SK-N-SH (cell line): ENCODE results near the gene OVCH2. TPM values are rescaled to one million over a fixed set of nuclear protein-coding genes. Genes with fewer than 3 reads are reported as not detected.

Experiments
- CTCF ChIA-PET: fragments of 300-600, 350-600 bp; formaldehyde crosslinking; extraction: SDS; loops from one replicate; lab custom pipeline; 2021; lab: Yijun Ruan, JAX
- POLR2A ChIA-PET: fragments of 350-600 bp; sonication (Branson Sonifier 250); formaldehyde crosslinking; extraction: SDS; loops from one replicate; lab custom pipeline; 2020; ENCODE audit warnings: antibody characterized with exemption, inconsistent platforms; lab: Yijun Ruan, JAX
- DNase-seq: peaks from one replicate; pipeline ENCODE4 v3.0.0; 2012
- H2AFZ ChIP-seq: fragments of 200-600 bp; sonication (generic); 2 replicates; pipeline ENCODE4 v1.8.1; 2016; ENCODE audit warnings: antibody characterized with exemption, mild to moderate bottlenecking, low read depth
- H3F3A ChIP-seq: fragments of 200-600 bp; sonication (generic); replicated peaks from 2 replicates; pipeline ENCODE3; 2016; ENCODE audit warnings: antibody characterized with exemption, mild to moderate bottlenecking; ENCODE audit not compliant: insufficient read depth
- H3K27ac ChIP-seq, 2 experiments: fragments of 200-500 bp in 1 of 2; fragments of 200-600 bp in 1 of 2; sonication (Bioruptor generic) in 1 of 2; sonication (generic), shearing (Covaris generic) in 1 of 2; 2 replicates each; pipeline versions ENCODE4 v1.5.1 to v1.6.1; 2014 to 2016; ENCODE audit warnings: low read depth in 2 of 2, inconsistent platforms in 1 of 2, low read length in 1 of 2, mild to moderate bottlenecking in 1 of 2, mixed read lengths in 1 of 2
- H3K27me3 ChIP-seq: fragments of 200-600 bp; sonication (generic), shearing (Covaris generic); 2 replicates; pipeline ENCODE4 v1.6.1; 2016; ENCODE audit warnings: mixed run types; ENCODE audit not compliant: insufficient read depth
- H3K36me3 ChIP-seq, 2 experiments: fragments of 200-500 bp in 1 of 2; fragments of 200-600 bp in 1 of 2; sonication (Bioruptor generic) in 1 of 2; sonication (generic) in 1 of 2; replicated peaks in 1 of 2; 2 replicates each; pipeline versions ENCODE3 to v1.5.1; 2014 to 2016; ENCODE audit warnings: low read length in 1 of 2, mild to moderate bottlenecking in 1 of 2; ENCODE audit not compliant: insufficient read depth in 2 of 2, control insufficient read depth in 1 of 2
- H3K4me1 ChIP-seq, 2 experiments: fragments of 200-500 bp in 1 of 2; fragments of 200-600 bp in 1 of 2; sonication (Bioruptor generic) in 1 of 2; sonication (generic), shearing (Covaris generic) in 1 of 2; 2 replicates each; pipeline versions ENCODE4 v1.5.1 to v1.6.1; 2014 to 2016; ENCODE audit warnings: low read depth in 1 of 2, low read length in 1 of 2, mixed run types in 1 of 2; ENCODE audit not compliant: insufficient read depth in 2 of 2, control insufficient read depth in 1 of 2
- H3K4me2 ChIP-seq: fragments of 200-600 bp; sonication (generic), shearing (Covaris generic); 2 replicates; pipeline ENCODE4 v1.6.1; 2017; ENCODE audit warnings: mixed run types
- H3K4me3 ChIP-seq, 2 experiments: fragments of 200-500 bp in 1 of 2; fragments of 200-600 bp in 1 of 2; sonication (Bioruptor generic) in 1 of 2; sonication (generic), shearing (Covaris generic) in 1 of 2; 2 replicates each; pipeline versions ENCODE4 v1.5.1 to v1.8.1; 2014 to 2016; ENCODE audit warnings: low read depth in 2 of 2, inconsistent platforms in 1 of 2, low read length in 1 of 2, mild to moderate bottlenecking in 1 of 2, mixed read lengths in 1 of 2, moderate library complexity in 1 of 2
- H3K79me2 ChIP-seq: fragments of 200-600 bp; sonication (generic); 2 replicates; pipeline ENCODE4 v1.8.1; 2017; ENCODE audit warnings: mild to moderate bottlenecking; ENCODE audit not compliant: insufficient read depth
- H3K9ac ChIP-seq: fragments of 200-600 bp; sonication (generic); 2 replicates; pipeline ENCODE4 v1.6.1; 2017; ENCODE audit warnings: mixed run types
- H3K9me2 ChIP-seq: fragments of 200-600 bp; sonication (generic); 2 replicates; pipeline ENCODE4 v1.6.1; 2017; ENCODE audit warnings: mixed run types
- H3K9me3 ChIP-seq: fragments of 200-600 bp; sonication (generic); 2 replicates; pipeline ENCODE4 v1.6.1; 2017; ENCODE audit warnings: mixed run types, mild to moderate bottlenecking, moderate library complexity
- H4K20me1 ChIP-seq: fragments of 200-600 bp; sonication (generic); 2 replicates; pipeline ENCODE4 v1.6.1; 2017; ENCODE audit warnings: mild to moderate bottlenecking, mixed run types; ENCODE audit not compliant: insufficient read depth
- CHD2 ChIP-seq: fragments of 150-350 bp; IDR thresholded peaks from 2 replicates; pipeline ENCODE4 v1.6.1; 2018; ENCODE audit warnings: low read length; ENCODE audit not compliant: partially characterized antibody
- CTCF ChIP-seq: fragments of 200-600 bp; sonication (generic); IDR thresholded peaks from 2 replicates; pipeline ENCODE4 v1.6.1; 2017; ENCODE audit warnings: antibody characterized with exemption, mild to moderate bottlenecking, moderate library complexity
- EP300 ChIP-seq, 2 experiments: IDR thresholded peaks; 2 replicates each; pipeline versions ENCODE4 v1.4.0 to v1.6.1; 2012; ENCODE audit warnings: borderline replicate concordance in 1 of 2, low read depth in 1 of 2, low read length in 1 of 2
- GABPA ChIP-seq: IDR thresholded peaks from 2 replicates; pipeline ENCODE4 v1.4.0; 2012; ENCODE audit warnings: low read depth, mild to moderate bottlenecking
- IRF3 ChIP-seq: fragments of 150-350 bp; IDR thresholded peaks from 2 replicates; pipeline ENCODE4 v1.6.1; 2016; ENCODE audit warnings: mild to moderate bottlenecking, low read depth, low read length
- JUND ChIP-seq: IDR thresholded peaks from 2 replicates; pipeline ENCODE4 v1.4.0; 2012
- MEF2A ChIP-seq: IDR thresholded peaks from 2 replicates; pipeline ENCODE4 v1.4.0; 2012; ENCODE audit warnings: low read depth, borderline replicate concordance
- MXI1 ChIP-seq: IDR thresholded peaks from 2 replicates; pipeline ENCODE4 v1.6.1; 2012; ENCODE audit warnings: mild to moderate bottlenecking, low read depth, low read length, improper control_type of control experiment
- NFIC ChIP-seq: IDR thresholded peaks from 2 replicates; pipeline ENCODE4 v1.4.0; 2012; ENCODE audit warnings: borderline replicate concordance
- RCOR1 ChIP-seq: fragments of 150-350 bp; IDR thresholded peaks from 2 replicates; pipeline ENCODE4 v1.6.1; 2017; ENCODE audit warnings: antibody characterized with exemption, low read length
- RFX5 ChIP-seq: IDR thresholded peaks from 2 replicates; pipeline ENCODE4 v1.6.1; 2012; ENCODE audit warnings: mild to moderate bottlenecking, improper control_type of control experiment, low read length
- SIN3A ChIP-seq: IDR thresholded peaks from 2 replicates; pipeline ENCODE4 v1.6.1; 2012; ENCODE audit warnings: low read depth, mild to moderate bottlenecking, low read length, moderate library complexity, borderline replicate concordance
- TCF12 ChIP-seq: IDR thresholded peaks from 2 replicates; pipeline ENCODE4 v1.4.0; 2012
- USF1 ChIP-seq: IDR thresholded peaks from 2 replicates; pipeline ENCODE4 v1.4.0; 2012; ENCODE audit warnings: low read depth, borderline replicate concordance
- YY1 ChIP-seq: IDR thresholded peaks from 2 replicates; pipeline ENCODE4 v1.4.0; 2012; ENCODE audit warnings: low read depth, mild to moderate bottlenecking
- WGBS: methylation state at CpG from one replicate; pipeline ENCODE4 v1.1.6; 2017; ENCODE audit warnings: low lambda C conversion rate; 5-methylcytosine and 5-hydroxymethylcytosine counted together
- polyA plus RNA-seq, 3 experiments: library from polyadenylated mRNA; depleted of rRNA; stranded (reverse); fragments of >200 nt; gene quantifications; 2 replicates each; pipeline ENCODE4 v1.2.3, GENCODE V29; 2012

OVCH2 gene
- polyA plus RNA-seq, 1 of the 3 experiments (the other 2 are of a cell fraction), result not detected

DNA sequence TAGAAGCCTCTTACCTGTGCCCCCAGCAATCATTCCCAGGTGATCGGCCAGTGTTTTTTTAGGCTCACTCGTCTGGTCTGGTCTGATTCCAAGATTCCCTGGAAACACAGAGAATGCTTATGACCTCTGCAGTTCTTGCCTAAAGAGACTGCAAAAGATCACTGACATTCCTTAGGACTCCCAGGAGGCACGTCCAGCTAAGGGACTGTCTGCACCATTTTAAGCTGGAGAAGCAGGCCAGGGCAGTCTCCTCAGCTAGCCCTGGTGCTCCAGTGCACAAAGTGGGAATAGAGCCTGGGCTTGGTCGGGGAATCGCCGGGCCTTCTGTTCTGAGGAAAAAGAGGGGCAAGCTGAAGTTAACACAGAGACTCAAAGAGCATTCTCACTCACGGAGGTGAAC, 37.8 kb downstream of the OVCH2 start:
- Histone ChIP-seq H3K4me1 (peaks cover 0 to 9% of the 10 kb centered on the region in 2 experiments; a peak in 1 of 4 replicates), H3K9me2 (no peaks in the 10 kb centered on the region), H3K79me2 (no peaks in the 10 kb centered on the region), H3K27ac (no peak overlapping the region), H3K36me3 (no peaks in the 10 kb centered on the region), H3F3A (no peaks in the 10 kb centered on the region), H3K9ac (no peak overlapping the region), H3K4me2 (no peak overlapping the region), H4K20me1 (no peaks in the 10 kb centered on the region), H3K27me3 (0 out of 2 replicates have a peak, but pooled peaks cover 11% of the 10 kb centered on the region), H3K9me3 (no peaks in the 10 kb centered on the region), H2AFZ (no peak overlapping the region), H3K4me3 (no peak overlapping the region)
- 64% methylated on average over 7 of the region's 7 CpGs for WGBS
- no peak for DNase-seq
- POLR2A ChIA-PET, result no interaction called here
- CTCF ChIA-PET, result interaction anchor here (0.7 to 9.2 kb wide), 6 partner anchors 13 to 227 kb away, joined by 3 to 256 read pairs (median 39); partner anchors contain the start of gene PPFIBP2
- no peak for TF ChIP-seq GABPA
- TF ChIP-seq JUND, result no peak

- H3K4me3 ChIP-seq, result no peak overlapping the region
- WGBS, result 30% methylated on average over 2 of the region's 2 CpGs
- no peaks in the 10 kb centered on the region for H3K9me3 ChIP-seq
- DNase-seq, result no peak
- no peaks in the 10 kb centered on the region for H3F3A ChIP-seq
- 0 out of 2 replicates have a peak, but pooled peaks cover 4% of the 10 kb centered on the region for H3K27me3 ChIP-seq
- no peak overlapping the region for H2AFZ ChIP-seq
- H3K79me2 ChIP-seq, result no peaks in the 10 kb centered on the region
- no peak for TF ChIP-seq MEF2A
- no peak for TF ChIP-seq RFX5
- TF ChIP-seq IRF3, result no peak
- no peak for TF ChIP-seq CTCF
- TF ChIP-seq SIN3A, result no peak
- no peaks in the 10 kb centered on the region for H4K20me1 ChIP-seq
- no peaks in the 10 kb centered on the region for H3K9me2 ChIP-seq
- ChIA-PET POLR2A (no interaction called here), CTCF (interaction anchor here (1.0 to 9.2 kb wide), 8 partner anchors 12 to 569 kb away, joined by 3 to 256 read pairs (median 20); partner anchors contain the start of gene PPFIBP2)
- H3K9ac ChIP-seq, result no peak overlapping the region
- peaks cover 0 to 2% of the 10 kb centered on the region in 2 experiments; a peak in 1 of 4 replicates for H3K4me1 ChIP-seq
- no peak overlapping the region for H3K27ac ChIP-seq
- no peak overlapping the region for H3K4me2 ChIP-seq
- no peaks in the 10 kb centered on the region for H3K36me3 ChIP-seq
These were observed 38.8 kb downstream of the OVCH2 start for GRCh38 chr11:7667460-7667859.

DNA sequence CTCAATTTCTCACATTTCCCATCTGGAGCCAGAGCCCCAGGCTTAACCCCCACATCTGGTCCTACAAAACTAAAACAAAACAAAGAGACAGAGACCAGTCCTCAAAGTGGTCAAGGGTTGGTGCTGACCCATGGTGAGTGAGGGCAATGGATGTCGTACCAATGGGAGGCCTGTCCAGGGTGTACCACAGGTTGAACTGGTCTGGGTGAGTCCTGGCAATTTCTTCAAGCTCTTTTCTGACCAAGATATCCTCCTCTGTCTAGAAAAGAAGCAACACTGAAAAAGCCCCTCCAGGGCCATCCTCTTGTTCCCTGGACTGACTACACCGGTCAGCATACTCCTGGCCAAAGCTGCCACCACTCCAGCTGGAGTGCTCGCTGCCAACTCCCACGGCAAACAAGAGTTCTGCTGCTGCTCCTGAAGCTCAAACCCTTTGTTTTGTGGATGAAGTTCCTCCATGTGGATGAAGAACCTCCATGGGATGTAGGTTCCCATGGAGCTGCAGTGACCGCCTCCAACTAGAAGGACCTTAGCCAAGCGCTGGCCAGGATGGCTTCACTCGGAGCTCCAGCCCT, 39.9 kb downstream of the OVCH2 start:
- Histone ChIP-seq H3K4me3 (no peak overlapping the region), H3K36me3 (no peaks in the 10 kb centered on the region), H3K27ac (no peak overlapping the region), H3K4me1 (peaks cover 0 to 2% of the 10 kb centered on the region in 2 experiments; a peak in 1 of 4 replicates), H2AFZ (no peak overlapping the region), H3F3A (no peaks in the 10 kb centered on the region), H3K4me2 (no peak overlapping the region), H3K9me3 (no peaks in the 10 kb centered on the region), H3K79me2 (no peaks in the 10 kb centered on the region), H3K9ac (no peak overlapping the region), H4K20me1 (no peaks in the 10 kb centered on the region), H3K9me2 (no peaks in the 10 kb centered on the region), H3K27me3 (no peaks in the 10 kb centered on the region)
- no peak for DNase-seq
- CTCF ChIA-PET, result interaction anchor here (0.6 to 9.2 kb wide), 36 partner anchors 10 to 572 kb away, joined by 3 to 256 read pairs (median 7); partner anchors contain the start of gene PPFIBP2
- POLR2A ChIA-PET, result no interaction called here
- WGBS, result 82% methylated on average over 6 of the region's 7 CpGs
- TF ChIP-seq NFIC, result no peak
- no peak for TF ChIP-seq GABPA
- TF ChIP-seq TCF12, result no peak
- no peak for TF ChIP-seq EP300 (IDR thresholded peaks at IDR 0.05; ENCODE audit: borderline replicate concordance in 1 of 2, low read depth in 1 of 2, low read length in 1 of 2)
- no peak for TF ChIP-seq CTCF
- no peak for TF ChIP-seq YY1
- no peak for TF ChIP-seq RCOR1
- TF ChIP-seq CHD2, result no peak
- no peak for TF ChIP-seq USF1
- no peak for TF ChIP-seq MXI1
